PFSK-1 (cell line): ENCODE results near the gene RNF126.

Experiments
- POLR2AphosphoS5 ChIP-seq: IDR thresholded peaks from 2 replicates; pipeline ENCODE4 v1.6.1; 2012; ENCODE audit warnings: low read depth, mild to moderate bottlenecking, control low read depth, low read length, moderate library complexity
- TAF1 ChIP-seq: IDR thresholded peaks from 2 replicates; pipeline ENCODE4 v1.6.1; 2012; ENCODE audit warnings: low read length, control low read depth, borderline replicate concordance; ENCODE audit not compliant: insufficient read depth
- TF ChIP-seq, protein P1 (sequence below), 2 experiments: IDR thresholded peaks; 2 replicates each; pipeline versions ENCODE4 v1.6.1 to v1.8.0; 2011 to 2012; ENCODE audit warnings: low read depth in 2 of 2, low read length in 2 of 2, control low read depth in 1 of 2, inconsistent platforms in 1 of 2, mild to moderate bottlenecking in 1 of 2, moderate library complexity in 1 of 2; ENCODE audit not compliant: insufficient read depth in 1 of 2

GRCh38 chr19:639253-640160 lies 23.5 kb downstream of the RNF126 start, which contains the start of gene FGF22:
- TF ChIP-seq POLR2AphosphoS5 (no peak), TAF1 (no peak)
- TF ChIP-seq, protein P1, sequence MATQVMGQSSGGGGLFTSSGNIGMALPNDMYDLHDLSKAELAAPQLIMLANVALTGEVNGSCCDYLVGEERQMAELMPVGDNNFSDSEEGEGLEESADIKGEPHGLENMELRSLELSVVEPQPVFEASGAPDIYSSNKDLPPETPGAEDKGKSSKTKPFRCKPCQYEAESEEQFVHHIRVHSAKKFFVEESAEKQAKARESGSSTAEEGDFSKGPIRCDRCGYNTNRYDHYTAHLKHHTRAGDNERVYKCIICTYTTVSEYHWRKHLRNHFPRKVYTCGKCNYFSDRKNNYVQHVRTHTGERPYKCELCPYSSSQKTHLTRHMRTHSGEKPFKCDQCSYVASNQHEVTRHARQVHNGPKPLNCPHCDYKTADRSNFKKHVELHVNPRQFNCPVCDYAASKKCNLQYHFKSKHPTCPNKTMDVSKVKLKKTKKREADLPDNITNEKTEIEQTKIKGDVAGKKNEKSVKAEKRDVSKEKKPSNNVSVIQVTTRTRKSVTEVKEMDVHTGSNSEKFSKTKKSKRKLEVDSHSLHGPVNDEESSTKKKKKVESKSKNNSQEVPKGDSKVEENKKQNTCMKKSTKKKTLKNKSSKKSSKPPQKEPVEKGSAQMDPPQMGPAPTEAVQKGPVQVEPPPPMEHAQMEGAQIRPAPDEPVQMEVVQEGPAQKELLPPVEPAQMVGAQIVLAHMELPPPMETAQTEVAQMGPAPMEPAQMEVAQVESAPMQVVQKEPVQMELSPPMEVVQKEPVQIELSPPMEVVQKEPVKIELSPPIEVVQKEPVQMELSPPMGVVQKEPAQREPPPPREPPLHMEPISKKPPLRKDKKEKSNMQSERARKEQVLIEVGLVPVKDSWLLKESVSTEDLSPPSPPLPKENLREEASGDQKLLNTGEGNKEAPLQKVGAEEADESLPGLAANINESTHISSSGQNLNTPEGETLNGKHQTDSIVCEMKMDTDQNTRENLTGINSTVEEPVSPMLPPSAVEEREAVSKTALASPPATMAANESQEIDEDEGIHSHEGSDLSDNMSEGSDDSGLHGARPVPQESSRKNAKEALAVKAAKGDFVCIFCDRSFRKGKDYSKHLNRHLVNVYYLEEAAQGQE (IDR thresholded peaks at IDR 0.05; ENCODE audit: insufficient read depth in 1 of 2, low read depth in 2 of 2, low read length in 2 of 2): no peak
